SK-N-SH (cell line): ENCODE results near the gene MTHFS.

Experiments
- EP300 ChIP-seq, 2 experiments: IDR thresholded peaks; 2 replicates each; pipeline versions ENCODE4 v1.4.0 to v1.6.1; 2012; ENCODE audit warnings: borderline replicate concordance in 1 of 2, low read depth in 1 of 2, low read length in 1 of 2
- FOXJ3 ChIP-seq: sonication (generic); formaldehyde crosslinking; IDR thresholded peaks from 2 replicates; pipeline ENCODE4 v1.5.1; 2020; ENCODE audit warnings: mild to moderate bottlenecking, missing genetic modification reagents
- JUND ChIP-seq: IDR thresholded peaks from 2 replicates; pipeline ENCODE4 v1.4.0; 2012
- MXI1 ChIP-seq: IDR thresholded peaks from 2 replicates; pipeline ENCODE4 v1.6.1; 2012; ENCODE audit warnings: mild to moderate bottlenecking, low read depth, low read length, improper control_type of control experiment
- POLR2AphosphoS5 ChIP-seq: IDR thresholded peaks from 2 replicates; pipeline ENCODE4 v1.6.1; 2012; ENCODE audit warnings: low read depth, low read length
- RCOR1 ChIP-seq: fragments of 150-350 bp; IDR thresholded peaks from 2 replicates; pipeline ENCODE4 v1.6.1; 2017; ENCODE audit warnings: antibody characterized with exemption, low read length
- TAF1 ChIP-seq: IDR thresholded peaks from 2 replicates; pipeline ENCODE4 v1.6.1; 2012; ENCODE audit warnings: low read depth, mild to moderate bottlenecking, low read length, moderate library complexity, borderline replicate concordance
- YY1 ChIP-seq: IDR thresholded peaks from 2 replicates; pipeline ENCODE4 v1.4.0; 2012; ENCODE audit warnings: low read depth, mild to moderate bottlenecking
- TF ChIP-seq, protein P1 (sequence below): fragments of 200-600 bp; sonication (generic); IDR thresholded peaks from 2 replicates; pipeline ENCODE4 v1.6.1; 2017; ENCODE audit warnings: antibody characterized with exemption, mild to moderate bottlenecking, moderate library complexity
- TF ChIP-seq, protein P2 (sequence below): IDR thresholded peaks from 2 replicates; pipeline ENCODE4 v1.4.0; 2012; ENCODE audit warnings: low read depth
- TF ChIP-seq, protein P3 (sequence below): IDR thresholded peaks from 2 replicates; pipeline ENCODE4; 2012
- TF ChIP-seq, protein P4 (sequence below): fragments of 150-350 bp; IDR thresholded peaks from 2 replicates; pipeline ENCODE4 v1.6.1; 2016; ENCODE audit warnings: mild to moderate bottlenecking, low read depth, low read length
- TF ChIP-seq, protein P5 (sequence below): IDR thresholded peaks from 2 replicates; pipeline ENCODE4 v1.6.1; 2012; ENCODE audit warnings: mild to moderate bottlenecking, low read depth, low read length, moderate library complexity

DNA sequence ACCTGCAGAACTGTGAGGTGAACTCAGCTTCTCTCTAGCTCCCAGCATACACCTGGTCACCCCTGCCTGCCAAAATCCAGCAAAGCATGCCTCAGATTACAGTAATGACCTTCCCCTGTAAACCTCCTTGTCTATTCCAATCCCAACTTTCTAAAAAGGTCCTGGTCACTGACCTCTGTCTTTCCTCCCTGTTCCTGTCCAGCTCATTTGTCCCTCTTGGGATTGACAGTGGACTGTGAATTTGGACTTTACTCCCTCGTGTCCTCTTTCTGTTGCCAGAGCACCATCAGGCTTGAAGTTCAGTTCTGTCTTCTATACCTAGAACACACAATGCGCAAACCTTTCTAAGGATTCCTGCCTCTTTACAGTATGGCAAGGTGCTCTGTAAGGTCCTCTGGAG lies 50.3 kb downstream of the MTHFS start:
- TF ChIP-seq, protein P1, sequence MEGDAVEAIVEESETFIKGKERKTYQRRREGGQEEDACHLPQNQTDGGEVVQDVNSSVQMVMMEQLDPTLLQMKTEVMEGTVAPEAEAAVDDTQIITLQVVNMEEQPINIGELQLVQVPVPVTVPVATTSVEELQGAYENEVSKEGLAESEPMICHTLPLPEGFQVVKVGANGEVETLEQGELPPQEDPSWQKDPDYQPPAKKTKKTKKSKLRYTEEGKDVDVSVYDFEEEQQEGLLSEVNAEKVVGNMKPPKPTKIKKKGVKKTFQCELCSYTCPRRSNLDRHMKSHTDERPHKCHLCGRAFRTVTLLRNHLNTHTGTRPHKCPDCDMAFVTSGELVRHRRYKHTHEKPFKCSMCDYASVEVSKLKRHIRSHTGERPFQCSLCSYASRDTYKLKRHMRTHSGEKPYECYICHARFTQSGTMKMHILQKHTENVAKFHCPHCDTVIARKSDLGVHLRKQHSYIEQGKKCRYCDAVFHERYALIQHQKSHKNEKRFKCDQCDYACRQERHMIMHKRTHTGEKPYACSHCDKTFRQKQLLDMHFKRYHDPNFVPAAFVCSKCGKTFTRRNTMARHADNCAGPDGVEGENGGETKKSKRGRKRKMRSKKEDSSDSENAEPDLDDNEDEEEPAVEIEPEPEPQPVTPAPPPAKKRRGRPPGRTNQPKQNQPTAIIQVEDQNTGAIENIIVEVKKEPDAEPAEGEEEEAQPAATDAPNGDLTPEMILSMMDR: no peak
- TF ChIP-seq, protein P2, sequence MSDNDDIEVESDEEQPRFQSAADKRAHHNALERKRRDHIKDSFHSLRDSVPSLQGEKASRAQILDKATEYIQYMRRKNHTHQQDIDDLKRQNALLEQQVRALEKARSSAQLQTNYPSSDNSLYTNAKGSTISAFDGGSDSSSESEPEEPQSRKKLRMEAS: no peak
- TF ChIP-seq, protein P3, sequence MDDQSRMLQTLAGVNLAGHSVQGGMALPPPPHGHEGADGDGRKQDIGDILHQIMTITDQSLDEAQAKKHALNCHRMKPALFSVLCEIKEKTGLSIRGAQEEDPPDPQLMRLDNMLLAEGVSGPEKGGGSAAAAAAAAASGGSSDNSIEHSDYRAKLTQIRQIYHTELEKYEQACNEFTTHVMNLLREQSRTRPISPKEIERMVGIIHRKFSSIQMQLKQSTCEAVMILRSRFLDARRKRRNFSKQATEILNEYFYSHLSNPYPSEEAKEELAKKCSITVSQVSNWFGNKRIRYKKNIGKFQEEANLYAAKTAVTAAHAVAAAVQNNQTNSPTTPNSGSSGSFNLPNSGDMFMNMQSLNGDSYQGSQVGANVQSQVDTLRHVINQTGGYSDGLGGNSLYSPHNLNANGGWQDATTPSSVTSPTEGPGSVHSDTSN: no peak
- TF ChIP-seq FOXJ3 (CRISPR knock-in tag) (no peak), RCOR1 (no peak), POLR2AphosphoS5 (no peak), MXI1 (no peak), EP300 (IDR thresholded peaks at IDR 0.05; ENCODE audit: borderline replicate concordance in 1 of 2, low read depth in 1 of 2, low read length in 1 of 2) (no peak), TAF1 (no peak), JUND (no peak), YY1 (no peak)
- TF ChIP-seq, protein P4, sequence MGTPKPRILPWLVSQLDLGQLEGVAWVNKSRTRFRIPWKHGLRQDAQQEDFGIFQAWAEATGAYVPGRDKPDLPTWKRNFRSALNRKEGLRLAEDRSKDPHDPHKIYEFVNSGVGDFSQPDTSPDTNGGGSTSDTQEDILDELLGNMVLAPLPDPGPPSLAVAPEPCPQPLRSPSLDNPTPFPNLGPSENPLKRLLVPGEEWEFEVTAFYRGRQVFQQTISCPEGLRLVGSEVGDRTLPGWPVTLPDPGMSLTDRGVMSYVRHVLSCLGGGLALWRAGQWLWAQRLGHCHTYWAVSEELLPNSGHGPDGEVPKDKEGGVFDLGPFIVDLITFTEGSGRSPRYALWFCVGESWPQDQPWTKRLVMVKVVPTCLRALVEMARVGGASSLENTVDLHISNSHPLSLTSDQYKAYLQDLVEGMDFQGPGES: no peak
- TF ChIP-seq, protein P5, sequence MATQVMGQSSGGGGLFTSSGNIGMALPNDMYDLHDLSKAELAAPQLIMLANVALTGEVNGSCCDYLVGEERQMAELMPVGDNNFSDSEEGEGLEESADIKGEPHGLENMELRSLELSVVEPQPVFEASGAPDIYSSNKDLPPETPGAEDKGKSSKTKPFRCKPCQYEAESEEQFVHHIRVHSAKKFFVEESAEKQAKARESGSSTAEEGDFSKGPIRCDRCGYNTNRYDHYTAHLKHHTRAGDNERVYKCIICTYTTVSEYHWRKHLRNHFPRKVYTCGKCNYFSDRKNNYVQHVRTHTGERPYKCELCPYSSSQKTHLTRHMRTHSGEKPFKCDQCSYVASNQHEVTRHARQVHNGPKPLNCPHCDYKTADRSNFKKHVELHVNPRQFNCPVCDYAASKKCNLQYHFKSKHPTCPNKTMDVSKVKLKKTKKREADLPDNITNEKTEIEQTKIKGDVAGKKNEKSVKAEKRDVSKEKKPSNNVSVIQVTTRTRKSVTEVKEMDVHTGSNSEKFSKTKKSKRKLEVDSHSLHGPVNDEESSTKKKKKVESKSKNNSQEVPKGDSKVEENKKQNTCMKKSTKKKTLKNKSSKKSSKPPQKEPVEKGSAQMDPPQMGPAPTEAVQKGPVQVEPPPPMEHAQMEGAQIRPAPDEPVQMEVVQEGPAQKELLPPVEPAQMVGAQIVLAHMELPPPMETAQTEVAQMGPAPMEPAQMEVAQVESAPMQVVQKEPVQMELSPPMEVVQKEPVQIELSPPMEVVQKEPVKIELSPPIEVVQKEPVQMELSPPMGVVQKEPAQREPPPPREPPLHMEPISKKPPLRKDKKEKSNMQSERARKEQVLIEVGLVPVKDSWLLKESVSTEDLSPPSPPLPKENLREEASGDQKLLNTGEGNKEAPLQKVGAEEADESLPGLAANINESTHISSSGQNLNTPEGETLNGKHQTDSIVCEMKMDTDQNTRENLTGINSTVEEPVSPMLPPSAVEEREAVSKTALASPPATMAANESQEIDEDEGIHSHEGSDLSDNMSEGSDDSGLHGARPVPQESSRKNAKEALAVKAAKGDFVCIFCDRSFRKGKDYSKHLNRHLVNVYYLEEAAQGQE: no peak
